WTC11 (cell line): ENCODE results near the gene ALPI. TPM values are rescaled to one million over a fixed set of nuclear protein-coding genes. Genes with fewer than 3 reads are reported as not detected.

Experiments
- ATAC-seq: fragments of 200-7000 bp; cut with Tn5 transposase; 2 replicates; pipeline ENCODE4 v1.10.0; 2021; ENCODE audit warnings: mild to moderate bottlenecking, moderate library complexity
- CTCF ChIA-PET: fragments of 300-600 bp; sonication (Branson Sonifier 250); formaldehyde crosslinking; loops from one replicate; lab custom pipeline; 2021; ENCODE audit warnings: antibody characterized with exemption; lab: Charles Lee
- POLR2A ChIA-PET: fragments of 350-600 bp; sonication (Branson Sonifier 250); formaldehyde crosslinking; loops from one replicate; lab custom pipeline; 2021; ENCODE audit warnings: antibody characterized with exemption; lab: Charles Lee
- DNase-seq: peaks from one replicate; pipeline ENCODE4 v3.0.0; 2021; ENCODE audit warnings: low spot score
- H3K27ac Mint-ChIP-seq: 2 replicates; pipeline ENCODE4 v1.8.0; 2021; ENCODE audit warnings: mixed read lengths
- H3K27me3 Mint-ChIP-seq: 2 replicates; pipeline ENCODE4 v1.8.0; 2021; ENCODE audit warnings: low read depth, mild to moderate bottlenecking, moderate library complexity, mixed read lengths
- H3K36me3 Mint-ChIP-seq: 2 replicates; pipeline ENCODE4 v1.8.0; 2021; ENCODE audit warnings: mixed read lengths
- H3K4me1 Mint-ChIP-seq: 2 replicates; pipeline ENCODE4 v1.8.0; 2022; ENCODE audit warnings: mixed read lengths
- H3K4me3 Mint-ChIP-seq: 2 replicates; pipeline ENCODE4 v1.8.0; 2021; ENCODE audit warnings: mild to moderate bottlenecking, moderate library complexity, mixed read lengths
- H3K9me3 Mint-ChIP-seq: 2 replicates; pipeline ENCODE4 v1.8.0; 2021; ENCODE audit warnings: mixed read lengths
- AFF4 ChIP-seq: sonication (generic); formaldehyde crosslinking; IDR thresholded peaks from 2 replicates; pipeline ENCODE4 v1.8.1; 2023; ENCODE audit warnings: mild to moderate bottlenecking, missing genetic modification reagents, borderline replicate concordance
- ATF6 ChIP-seq: sonication (generic); formaldehyde crosslinking; IDR thresholded peaks from 2 replicates; pipeline ENCODE4 v1.8.1; 2023; ENCODE audit warnings: mild to moderate bottlenecking, missing genetic modification reagents
- CREB1 ChIP-seq: sonication (generic); formaldehyde crosslinking; IDR thresholded peaks from 2 replicates; pipeline ENCODE4 v1.8.0; 2023; ENCODE audit warnings: mild to moderate bottlenecking, missing genetic modification reagents
- ERG ChIP-seq: fragments of 250-450 bp; sonication (Bioruptor Pico); IDR thresholded peaks from 2 replicates; pipeline ENCODE4 v1.8.0; 2021; ENCODE audit warnings: mild to moderate bottlenecking
- ESRRA ChIP-seq: sonication (generic); formaldehyde crosslinking; IDR thresholded peaks from 2 replicates; pipeline ENCODE4 v1.8.1; 2022; ENCODE audit warnings: mild to moderate bottlenecking, missing genetic modification reagents, borderline replicate concordance
- FOXP4 ChIP-seq: sonication (generic); formaldehyde crosslinking; IDR thresholded peaks from 2 replicates; pipeline ENCODE4 v1.8.0; 2022; ENCODE audit warnings: mild to moderate bottlenecking, missing genetic modification reagents
- GRHL2 ChIP-seq: fragments of 250-450 bp; sonication (Bioruptor Pico); IDR thresholded peaks from 2 replicates; pipeline ENCODE4 v1.8.0; 2022; ENCODE audit warnings: mild to moderate bottlenecking, moderate library complexity; ENCODE audit not compliant: insufficient replicate concordance, severe bottlenecking
- MYBL2 ChIP-seq: sonication (generic); formaldehyde crosslinking; IDR thresholded peaks from 2 replicates; pipeline ENCODE4 v1.8.1; 2023; ENCODE audit warnings: mild to moderate bottlenecking, moderate library complexity, missing genetic modification reagents
- NFATC4 ChIP-seq: fragments of 250-450 bp; sonication (Bioruptor Pico); IDR thresholded peaks from 2 replicates; pipeline ENCODE4 v1.9.0; 2021; ENCODE audit warnings: mild to moderate bottlenecking
- NR2C2 ChIP-seq: sonication (generic); formaldehyde crosslinking; IDR thresholded peaks from 2 replicates; pipeline ENCODE4 v1.8.0; 2022; ENCODE audit warnings: mild to moderate bottlenecking, missing genetic modification reagents
- NR3C1 ChIP-seq: sonication (generic); formaldehyde crosslinking; conservative IDR thresholded peaks from 2 replicates; pipeline ENCODE4 v1.8.1; 2023; ENCODE audit warnings: low read depth, mild to moderate bottlenecking, missing genetic modification reagents
- PRDM15 ChIP-seq: sonication (generic); formaldehyde crosslinking; IDR thresholded peaks from 2 replicates; pipeline ENCODE4 v1.8.0; 2022; ENCODE audit warnings: missing genetic modification reagents
- USF1 ChIP-seq: sonication (generic); formaldehyde crosslinking; IDR thresholded peaks from 2 replicates; pipeline ENCODE4 v1.8.0; 2022; ENCODE audit warnings: mild to moderate bottlenecking, missing genetic modification reagents
- ZNF232 ChIP-seq: sonication (generic); formaldehyde crosslinking; IDR thresholded peaks from 2 replicates; pipeline ENCODE4 v1.8.0; 2022; ENCODE audit warnings: mild to moderate bottlenecking, missing genetic modification reagents
- ZNF281 ChIP-seq: sonication (generic); formaldehyde crosslinking; IDR thresholded peaks from 2 replicates; pipeline ENCODE4 v1.8.0; 2023; ENCODE audit warnings: mild to moderate bottlenecking, missing genetic modification reagents
- ZNF416 ChIP-seq: fragments of 250-450 bp; sonication (Bioruptor Pico); IDR thresholded peaks from 2 replicates; pipeline ENCODE4 v1.9.0; 2021; ENCODE audit warnings: mild to moderate bottlenecking, inconsistent platforms
- total RNA-seq: library from RNA; stranded (reverse); gene quantifications from 3 replicates; pipeline ENCODE4 v1.2.3, GENCODE V29; 2021

ALPI gene
- total RNA-seq, 1 experiment from 2014 or later, result not detected

- TF ChIP-seq NFATC4 (CRISPR knock-in tag) (no peak), ERG (no peak), NR3C1 (CRISPR knock-in tag) (no peak)
Measured at GRCh38 chr2:232489516-232490220, 33.7 kb downstream of the ALPI start (continued).

- POLR2A ChIA-PET, result no interaction called here
- H3K27me3 Mint-ChIP-seq, result peaks cover 43% of the 10 kb centered on the region
- DNase-seq, result no peak
- TF ChIP-seq ZNF281 (no peak), ATF6 (CRISPR knock-in tag) (no peak), USF1 (CRISPR knock-in tag) (no peak), PRDM15 (CRISPR knock-in tag) (no peak), ZNF232 (CRISPR knock-in tag) (no peak), NR2C2 (CRISPR knock-in tag) (no peak), MYBL2 (no peak), ESRRA (no peak), AFF4 (CRISPR knock-in tag) (no peak), ZNF416 (CRISPR knock-in tag) (no peak), CREB1 (CRISPR knock-in tag) (no peak), NR3C1 (CRISPR knock-in tag) (no peak), FOXP4 (no peak), GRHL2 (CRISPR knock-in tag) (no peak)
Measured at GRCh38 chr2:232490221-232491138, 34.5 kb downstream of the ALPI start.

More at GRCh38 chr2:232490221-232491138, 34.5 kb downstream of the ALPI start:
- no peak overlapping the region for H3K27ac Mint-ChIP-seq
- CTCF ChIA-PET, result interaction anchor here (0.9 to 2.6 kb wide), 4 partner anchors 31 to 69 kb away, joined by 3 to 14 read pairs (median 4); no protein-coding TSS in a partner anchor
- H3K36me3 Mint-ChIP-seq, result no peaks in the 10 kb centered on the region
- peaks cover 25% of the 10 kb centered on the region for H3K4me1 Mint-ChIP-seq
- no peak overlapping the region for H3K4me3 Mint-ChIP-seq
- H3K9me3 Mint-ChIP-seq, result no peaks in the 10 kb centered on the region
- ATAC-seq, result no peak
